ENCODE measurements around the gene SEC14L1.

The SEC14L1 gene

GRCh38 chr17:77217566-77217965 is 76.8 kb downstream of the SEC14L1 start:
- DNase-seq, result no peak

- DNase-seq, result no peak
Observed at GRCh38 chr17:77218902-77219301, 78.1 kb downstream of the SEC14L1 start.

- no peak for DNase-seq
Observed at GRCh38 chr17:77222356-77222755, 81.6 kb downstream of the SEC14L1 start.

- no peak for DNase-seq
Observed at GRCh38 chr17:77223642-77224420, 83.1 kb downstream of the SEC14L1 start.

GRCh38 chr17:77225265-77225664 is 84.5 kb downstream of the SEC14L1 start:
- DNase-seq, result no peak

- no peak for DNase-seq
Observed at GRCh38 chr17:77227461-77228240, 86.9 kb downstream of the SEC14L1 start.

GRCh38 chr17:77228241-77228752 is 87.5 kb downstream of the SEC14L1 start:
- DNase-seq, result no peak

GRCh38 chr17:77228816-77229215 is 88.0 kb downstream of the SEC14L1 start:
- no peak for DNase-seq

GRCh38 chr17:77229786-77230435 is 89.1 kb downstream of the SEC14L1 start:
- no peak for DNase-seq

GRCh38 chr17:77230436-77230830 is 89.7 kb downstream of the SEC14L1 start:
- no peak for DNase-seq

- no peak for DNase-seq
Observed at GRCh38 chr17:77231076-77231871, 90.5 kb downstream of the SEC14L1 start.

- DNase-seq, result no peak
Observed at GRCh38 chr17:77233127-77233526, 92.4 kb downstream of the SEC14L1 start.

- no peak for DNase-seq
Observed at GRCh38 chr17:77233635-77234334, 93.0 kb downstream of the SEC14L1 start.

GRCh38 chr17:77234695-77235094 is 93.9 kb downstream of the SEC14L1 start:
- no peak for DNase-seq

GRCh38 chr17:77235370-77235941 is 94.7 kb downstream of the SEC14L1 start:
- DNase-seq, result no peak

- no peak for DNase-seq
Observed at GRCh38 chr17:77237232-77238008, 96.7 kb downstream of the SEC14L1 start.

- DNase-seq, result no peak
Observed at GRCh38 chr17:77240976-77241375, 100.2 kb downstream of the SEC14L1 start.

- no peak for DNase-seq
Observed at GRCh38 chr17:77242118-77242851, 101.5 kb downstream of the SEC14L1 start.

- DNase-seq, result no peak
Observed at GRCh38 chr17:77245162-77245926, 104.6 kb downstream of the SEC14L1 start.

All from stimulated activated CD4-positive, alpha-beta T cell treated with anti-CD3 and anti-CD28 coated beads, Interleukin-4, amount 100 ng/mL, for 1 hour (primary cell).